Fibroblast of the conjunctiva (primary cell): ENCODE results near the gene ZNF468.
"Not testable (repeated sequence)": the region's sequence is repeated elsewhere in the genome, so short reads cannot be mapped to it uniquely, and the experiment has no call there.

Experiments
- DNase-seq: peaks from one replicate; pipeline ENCODE4 v3.0.0-alpha.2; 2010; ENCODE audit warnings: low read depth

The ZNF468 gene

GRCh38 chr19:52857378-52858191 lies at the start of gene ZNF468:
TSS of gene ZNF468 (minus strand) at chr19:52857619. CDS start at chr19:52854272, 3,347 bp downstream.
- peak; percentile 20 for DNase-seq

DNA sequence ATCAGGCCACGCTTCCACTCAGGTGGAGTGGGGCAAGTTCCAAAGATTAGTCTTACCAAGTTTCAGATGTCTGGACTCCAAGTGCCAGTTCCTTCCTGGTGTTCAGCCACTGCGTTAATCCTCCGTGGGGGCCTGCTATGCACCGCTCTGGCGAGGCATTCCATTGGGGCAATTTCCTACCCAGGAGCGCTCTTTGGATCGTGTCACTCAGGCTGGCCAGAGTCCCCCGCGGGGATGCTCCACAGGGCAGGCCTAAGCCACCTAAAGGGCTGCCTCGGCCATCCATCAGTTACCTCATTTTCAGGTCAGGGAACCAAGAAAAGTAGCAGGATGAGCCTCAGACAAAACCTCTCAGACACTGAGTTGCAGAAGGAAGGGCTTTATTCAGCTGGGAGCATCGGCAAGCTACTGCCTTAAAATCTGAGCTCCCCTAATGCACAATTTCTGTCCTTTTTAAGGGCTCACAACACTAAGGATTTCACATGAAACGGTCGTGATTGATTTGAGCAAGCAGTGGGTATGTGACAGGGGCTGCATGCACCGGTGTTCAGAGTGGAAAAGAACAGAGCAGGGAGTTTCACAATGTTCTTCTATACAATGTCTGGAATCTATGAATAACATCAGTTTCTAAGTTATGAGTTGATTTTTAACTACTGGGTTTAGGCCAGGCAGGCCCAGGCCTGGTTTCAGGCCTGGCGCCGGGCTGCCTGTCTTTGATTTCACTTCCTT lies 46.8 kb upstream of the ZNF468 start:
- DNase-seq = not testable (repeated sequence)

DNA sequence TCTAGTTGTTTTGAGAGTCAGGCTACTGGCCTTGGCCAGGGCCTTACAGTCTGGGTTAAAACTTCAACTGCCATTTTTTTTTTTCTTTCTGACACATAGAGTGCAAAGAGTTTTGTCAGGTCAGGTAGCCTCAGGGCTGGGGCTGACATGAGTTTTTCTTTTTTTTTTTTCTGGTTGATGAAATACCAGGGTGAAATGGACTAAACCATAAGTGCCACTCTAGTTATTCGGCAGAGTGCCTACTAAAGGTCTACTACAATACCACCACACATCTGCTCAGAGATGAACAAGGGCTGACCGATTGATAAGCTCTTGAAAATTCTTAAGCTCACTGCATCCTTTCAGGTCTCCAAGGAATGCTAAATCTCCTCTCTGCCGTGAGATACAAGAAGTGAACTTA lies 44.4 kb upstream of the ZNF468 start:
- DNase-seq = no peak

DNA sequence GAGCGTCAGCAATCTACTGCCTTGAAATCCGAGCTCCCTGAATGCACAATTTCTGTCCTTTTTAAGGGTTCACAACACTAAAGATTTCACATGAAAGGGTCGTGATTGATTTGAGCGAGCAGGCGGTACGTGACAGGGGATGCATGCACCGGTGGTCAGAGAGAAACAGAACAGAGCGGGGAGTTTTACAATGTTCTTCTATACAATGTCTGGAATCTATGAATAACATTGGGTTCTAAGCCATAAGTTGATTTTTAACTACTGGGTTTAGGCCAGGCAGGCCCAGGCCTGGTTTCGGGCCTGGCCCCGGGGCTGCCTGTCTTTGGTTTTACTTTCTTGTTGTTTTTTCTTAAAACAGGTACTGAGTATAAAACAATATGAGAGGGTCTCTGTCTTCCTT lies 41.2 kb upstream of the ZNF468 start:
- not testable (repeated sequence) for DNase-seq

DNA sequence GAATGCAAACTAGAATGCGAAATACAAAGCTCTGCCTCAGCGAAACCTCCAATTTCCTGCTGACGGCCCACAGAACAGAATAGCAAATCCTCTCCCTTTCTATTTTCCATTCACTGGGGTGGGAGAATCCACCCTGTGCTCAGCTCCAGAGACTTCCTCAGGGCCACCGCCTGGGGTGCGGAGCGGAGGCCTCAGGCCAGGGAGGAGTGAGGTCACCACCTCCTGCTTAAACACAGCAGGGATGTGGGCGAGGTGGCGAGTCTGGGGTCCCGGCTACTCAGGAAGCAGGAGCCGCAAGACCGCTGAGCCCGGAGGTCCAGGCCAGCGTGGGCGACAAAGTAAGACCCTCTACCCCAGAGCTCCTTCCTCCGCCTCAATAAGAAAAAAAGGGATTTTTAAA lies 40.7 kb upstream of the ZNF468 start:
- no peak for DNase-seq

GRCh38 chr19:52897138-52897935 lies 39.9 kb upstream of the ZNF468 start, which contains the start of gene ZNF320:
TSS of gene ZNF320 (minus strand) at chr19:52897635. CDS start at chr19:52890255, 7,380 bp downstream.
- DNase-seq = peak; percentile 86

DNA sequence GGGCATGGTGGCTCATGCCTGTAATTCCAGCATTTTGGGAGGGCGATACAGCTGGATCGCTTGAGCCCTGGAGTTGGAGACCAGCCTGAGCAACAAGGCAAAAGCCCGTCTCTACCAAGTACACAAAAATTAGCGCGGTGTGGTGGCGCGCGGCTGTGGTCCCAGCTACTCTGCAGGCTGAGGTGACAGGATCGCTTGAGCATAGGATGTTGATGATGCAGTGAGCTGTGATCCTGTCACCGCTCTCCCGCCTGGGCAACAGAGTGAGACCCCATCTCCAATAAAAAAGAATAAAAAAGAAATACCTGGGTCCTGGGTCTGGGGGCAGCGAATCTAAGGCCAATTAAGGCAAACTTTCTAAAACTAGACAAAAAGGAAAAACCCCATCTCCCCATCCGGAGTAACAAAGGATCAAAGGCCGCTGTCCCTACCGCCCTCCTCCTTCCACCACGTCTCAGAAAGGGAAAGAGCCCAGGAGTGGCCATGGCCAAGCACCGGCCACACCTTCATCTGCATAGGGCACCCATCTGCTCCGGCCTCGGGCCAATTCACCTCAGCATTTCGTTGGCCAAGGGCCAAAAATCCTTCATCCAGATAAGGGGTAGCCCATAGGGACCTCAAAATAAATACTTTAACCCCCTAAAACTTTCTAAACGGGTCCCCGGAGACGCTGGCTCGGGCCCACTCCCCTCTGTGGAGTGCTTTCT lies 39.2 kb upstream of the ZNF468 start:
- no peak for DNase-seq

GRCh38 chr19:52891336-52891735 lies 33.9 kb upstream of the ZNF468 start:
- no peak for DNase-seq

DNA sequence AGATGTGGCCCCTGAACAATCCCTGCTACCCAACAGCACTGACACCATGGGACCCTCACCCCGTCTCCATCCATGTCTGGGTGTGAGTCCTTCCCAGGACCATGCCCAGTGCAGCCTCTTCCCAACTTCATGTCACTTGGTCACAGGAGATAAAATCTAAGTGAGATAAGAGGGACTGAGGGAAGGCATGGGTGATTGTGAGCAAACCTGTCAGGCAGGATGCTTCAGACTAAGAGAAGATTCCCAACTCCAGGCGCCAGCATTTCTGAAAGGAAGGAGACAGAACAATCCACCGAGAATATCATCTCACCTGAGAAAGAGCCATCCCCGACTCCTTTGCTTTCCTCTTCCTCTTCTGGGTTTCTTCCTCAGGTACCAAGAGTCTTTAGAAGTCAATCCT lies 32.5 kb upstream of the ZNF468 start:
- DNase-seq = no peak

- DNase-seq = no peak
These were observed 31.7 kb upstream of the ZNF468 start for GRCh38 chr19:52889076-52889475.

DNA sequence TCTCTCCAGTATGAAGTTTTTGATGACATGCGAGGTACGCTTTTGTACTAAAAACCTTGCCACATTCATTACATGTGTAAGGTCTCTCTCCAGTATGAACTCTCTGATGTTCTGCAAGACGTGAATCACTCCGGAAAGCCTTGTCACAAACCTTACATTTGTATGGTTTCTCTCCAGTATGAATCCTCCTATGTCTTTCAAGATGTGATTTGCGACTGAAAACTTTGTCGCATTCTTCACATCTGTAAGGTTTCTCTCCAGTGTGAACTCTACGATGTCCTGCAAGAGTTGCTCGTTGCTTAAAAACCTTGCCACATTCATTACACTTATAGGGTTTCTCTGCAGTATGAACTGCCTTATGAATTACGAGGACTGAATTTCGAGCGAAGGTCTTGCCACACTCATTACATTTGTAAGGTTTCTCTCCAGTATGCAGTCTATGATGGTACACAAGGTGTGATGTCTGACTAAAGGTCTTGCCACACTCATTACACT lies 23.5 kb upstream of the ZNF468 start:
- no peak for DNase-seq

- DNase-seq = not testable (repeated sequence)
These were observed 15.6 kb upstream of the ZNF468 start for GRCh38 chr19:52872996-52873395.

GRCh38 chr19:52871466-52871865 lies 14.0 kb upstream of the ZNF468 start:
- DNase-seq = no peak

GRCh38 chr19:52868031-52868430 lies 10.6 kb upstream of the ZNF468 start:
- DNase-seq = not testable (repeated sequence)

DNA sequence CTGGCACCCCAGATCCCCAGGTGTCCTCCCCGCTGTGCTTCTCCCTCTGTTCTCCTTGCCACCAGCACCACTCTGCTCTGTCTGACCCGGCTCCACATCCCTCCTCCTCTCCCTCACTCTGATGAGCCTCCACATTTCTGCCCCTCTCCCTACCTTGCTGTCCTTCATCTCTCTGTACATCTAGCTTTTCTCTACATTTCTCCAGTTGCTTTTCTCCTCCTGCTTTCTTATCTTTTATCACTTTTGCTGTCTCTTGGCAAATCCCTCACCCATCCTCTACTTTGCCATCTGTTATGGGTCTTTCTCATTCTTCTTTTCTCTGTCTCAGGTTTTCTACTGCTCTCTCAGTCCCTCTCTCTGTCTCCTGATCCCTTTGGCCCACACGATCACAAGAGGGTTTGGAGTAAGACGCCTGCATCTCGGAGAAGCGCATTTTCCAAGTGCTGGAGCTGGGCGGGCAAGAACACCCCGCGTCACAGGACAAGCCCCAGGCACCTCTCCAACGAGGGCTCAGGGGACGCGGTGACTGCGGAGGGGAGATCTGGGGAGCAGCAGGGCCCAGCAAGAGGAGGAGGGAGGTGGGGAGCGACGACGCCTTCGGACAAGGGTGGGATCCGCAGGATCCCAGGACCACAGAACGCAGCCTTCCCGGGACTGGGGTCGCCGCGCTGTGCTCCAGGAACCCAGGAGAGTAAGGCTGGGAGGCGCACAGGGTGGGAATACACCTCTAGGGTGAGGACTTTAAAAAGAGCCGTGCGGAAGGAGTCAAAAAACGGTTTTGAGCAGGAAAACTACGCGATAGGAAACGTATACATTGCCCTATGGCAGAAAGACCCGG lies 660 bp downstream of the ZNF468 start:
- DNase-seq = not testable (repeated sequence)

DNA sequence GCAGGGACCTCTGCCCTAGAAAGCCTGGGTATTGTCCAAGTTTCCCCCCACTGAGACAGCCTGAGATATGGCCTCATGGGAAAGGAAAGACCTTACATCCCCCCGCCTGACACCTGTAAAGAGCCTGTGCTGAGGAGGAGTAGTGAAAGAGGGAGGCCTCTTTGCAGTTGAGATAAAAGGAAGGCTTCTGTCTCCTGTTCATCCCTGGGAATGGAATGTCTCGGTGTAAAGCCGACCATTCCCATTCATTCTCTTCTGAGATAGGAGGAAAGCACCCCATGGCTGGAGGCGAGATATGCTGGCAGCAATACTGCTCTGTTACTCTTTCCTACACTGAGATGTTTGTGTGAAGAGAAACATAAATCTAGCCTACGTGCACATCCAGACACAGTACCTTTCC lies 10.1 kb downstream of the ZNF468 start:
- DNase-seq = not testable (repeated sequence)

- DNase-seq = not testable (repeated sequence)
These were observed 16.5 kb downstream of the ZNF468 start for GRCh38 chr19:52840825-52841465.

GRCh38 chr19:52834289-52834688 lies 23.1 kb downstream of the ZNF468 start:
- DNase-seq = not testable (repeated sequence)

GRCh38 chr19:52833541-52833940 lies 23.9 kb downstream of the ZNF468 start:
- not testable (repeated sequence) for DNase-seq

DNA sequence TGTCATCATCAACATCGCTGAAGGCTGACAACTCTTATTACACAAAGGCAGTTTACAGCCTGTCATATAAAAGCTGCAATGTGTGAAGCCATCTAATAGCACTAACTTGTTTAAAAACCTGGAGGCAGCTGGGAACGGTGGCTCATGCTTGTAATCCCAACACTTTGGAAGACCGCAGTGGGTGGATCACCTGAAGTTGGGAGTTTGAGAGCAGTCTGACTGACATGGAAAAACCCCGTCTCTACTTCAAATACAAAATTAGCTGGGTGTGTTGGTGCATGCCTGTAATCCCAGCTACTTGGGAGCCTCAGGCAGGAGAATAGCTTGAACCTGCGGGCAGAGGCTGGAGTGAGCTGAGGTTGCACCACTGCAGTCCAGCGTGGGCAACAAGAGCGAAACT lies 27.6 kb downstream of the ZNF468 start:
- not testable (repeated sequence) for DNase-seq
